ENCODE data around the gene MYL2. TPM values are rescaled to one million over a fixed set of nuclear protein-coding genes. Genes with fewer than 3 reads are reported as not detected.

MYL2 gene
- polyA plus RNA-seq, 1 donor (not counting 4 experiments of a cell fraction or from before 2014, with no cell fraction given): 0.08 TPM

- H3K4me3 ChIP-seq (ENCODE audit: control insufficient read depth in 2 of 3, extremely low read depth in 1 of 3, insufficient read depth in 2 of 3, low read depth in 1 of 3, low read length in 3 of 3): no peak overlapping the region
- dilution Hi-C loops (cut with MboI; ENCODE audit: extremely low pct_ligation_motif_present, low sequenced_read_pairs): no loop called here
- H3K27ac ChIP-seq (ENCODE audit: control insufficient read depth, insufficient read depth, low read length): no peak overlapping the region
Observed at GRCh38 chr12:110888256-110888991, 32.0 kb downstream of the MYL2 start.

GRCh38 chr12:110885152-110885840 is 35.1 kb downstream of the MYL2 start:
- Histone ChIP-seq H3K4me3 (ENCODE audit: control insufficient read depth in 2 of 3, extremely low read depth in 1 of 3, insufficient read depth in 2 of 3, low read depth in 1 of 3, low read length in 3 of 3) (no peak overlapping the region), H3K27me3 (ENCODE audit: control insufficient read depth, extremely low read depth, insufficient read depth, low read length) (no peaks in the 10 kb centered on the region), H3K9me1 (ENCODE audit: control insufficient read depth, extremely low read depth, insufficient read depth, low read length) (no peaks in the 10 kb centered on the region), H3K4me2 (ENCODE audit: control insufficient read depth, extremely low read depth, insufficient read depth, low read depth, low read length) (no peak overlapping the region), H4K20me1 (ENCODE audit: control insufficient read depth, extremely low read depth, insufficient read depth, low read length) (no peaks in the 10 kb centered on the region), H3K9me3 (ENCODE audit: control insufficient read depth, low read depth, low read length) (no peaks in the 10 kb centered on the region), H3K79me2 (ENCODE audit: control insufficient read depth, insufficient read depth, low read length) (no peaks in the 10 kb centered on the region), H3K36me3 (ENCODE audit: control insufficient read depth in 2 of 2, extremely low read depth in 1 of 2, insufficient read depth in 2 of 2, low read length in 2 of 2) (no peaks in the 10 kb centered on the region), H3K27ac (ENCODE audit: control insufficient read depth, insufficient read depth, low read length) (no peak overlapping the region), H3K9ac (ENCODE audit: control insufficient read depth, extremely low read depth, insufficient read depth, low read length) (no peak overlapping the region), H2AFZ (ENCODE audit: control insufficient read depth, low read length) (no peak overlapping the region), H3K4me1 (ENCODE audit: control insufficient read depth, extremely low read depth, insufficient read depth, low read length) (no peaks in the 10 kb centered on the region)
- TF ChIP-seq EZH2 (IDR thresholded peaks at IDR 0.05; ENCODE audit: low read length) (no peak), CTCF (optimal IDR thresholded peaks at IDR 0.05 in 1 of 3, IDR thresholded peaks at IDR 0.05 in 1 of 3, conservative IDR thresholded peaks at IDR 0.05 in 1 of 3; ENCODE audit: extremely low read depth in 1 of 3, insufficient read depth in 2 of 3, low read length in 3 of 3) (no peak)
- dilution Hi-C loops (cut with MboI; ENCODE audit: extremely low pct_ligation_motif_present, low sequenced_read_pairs): no loop called here
- DNase-seq (ENCODE audit: low read depth, low spot score): no peak
- peak; percentile 85 for FAIRE-seq

More at GRCh38 chr12:110888256-110888991, 32.0 kb downstream of the MYL2 start:
- Histone ChIP-seq H3K79me2 (ENCODE audit: control insufficient read depth, insufficient read depth, low read length) (no peaks in the 10 kb centered on the region), H3K4me1 (ENCODE audit: control insufficient read depth, extremely low read depth, insufficient read depth, low read length) (peaks cover 5% of the 10 kb centered on the region), H3K36me3 (ENCODE audit: control insufficient read depth in 2 of 2, extremely low read depth in 1 of 2, insufficient read depth in 2 of 2, low read length in 2 of 2) (no peaks in the 10 kb centered on the region), H3K9me3 (ENCODE audit: control insufficient read depth, low read depth, low read length) (no peaks in the 10 kb centered on the region), H3K9ac (ENCODE audit: control insufficient read depth, extremely low read depth, insufficient read depth, low read length) (no peak overlapping the region), H3K27me3 (ENCODE audit: control insufficient read depth, extremely low read depth, insufficient read depth, low read length) (peaks cover 2% of the 10 kb centered on the region), H3K4me2 (ENCODE audit: control insufficient read depth, extremely low read depth, insufficient read depth, low read depth, low read length) (peak overlapping the region; percentile 33), H3K9me1 (ENCODE audit: control insufficient read depth, extremely low read depth, insufficient read depth, low read length) (no peaks in the 10 kb centered on the region), H2AFZ (ENCODE audit: control insufficient read depth, low read length) (no peak overlapping the region), H4K20me1 (ENCODE audit: control insufficient read depth, extremely low read depth, insufficient read depth, low read length) (no peaks in the 10 kb centered on the region)
- DNase-seq (ENCODE audit: low read depth, low spot score) (no peak), FAIRE-seq (no peak)
- TF ChIP-seq CTCF (optimal IDR thresholded peaks at IDR 0.05 in 1 of 3, IDR thresholded peaks at IDR 0.05 in 1 of 3, conservative IDR thresholded peaks at IDR 0.05 in 1 of 3; ENCODE audit: extremely low read depth in 1 of 3, insufficient read depth in 2 of 3, low read length in 3 of 3) (no peak), EZH2 (IDR thresholded peaks at IDR 0.05; ENCODE audit: low read length) (no peak)
